Stimulated activated CD8-positive, alpha-beta memory T cell treated with anti-CD3 and anti-CD28 coated beads, Interleukin-2, amount 100 ng/mL, for 48 hours (primary cell): ENCODE measurements around the gene NTRK3.
A peak's percentile ranks its signal among the peaks of the same experiment; 100 is the strongest.

Experiments
- DNase-seq, 2 donors: peaks; one replicate each; pipeline ENCODE4 v3.0.0-alpha.2; 2020; ENCODE audit warnings: low read depth in 2 of 2

Gene NTRK3

DNA sequence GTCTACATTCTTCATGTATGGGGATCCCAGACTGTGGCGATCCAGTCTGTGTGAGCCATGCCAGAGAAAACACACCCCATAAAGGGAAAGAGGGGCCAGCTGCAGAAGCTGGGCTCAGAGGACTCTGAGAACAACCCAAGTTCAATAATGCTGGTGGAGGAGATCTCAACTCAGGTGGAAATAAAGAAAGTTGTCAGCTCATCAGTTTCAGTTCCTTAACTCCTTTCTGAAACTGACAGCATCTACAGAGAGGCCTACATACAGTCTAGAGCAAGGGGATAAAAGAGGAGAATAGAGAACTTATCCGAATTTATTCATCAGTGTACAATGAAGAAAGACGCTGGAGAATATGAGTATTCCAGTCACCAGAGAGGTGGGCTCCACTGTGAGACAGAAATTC is 77.0 kb downstream of the NTRK3 start:
- DNase-seq, result no peak

DNA sequence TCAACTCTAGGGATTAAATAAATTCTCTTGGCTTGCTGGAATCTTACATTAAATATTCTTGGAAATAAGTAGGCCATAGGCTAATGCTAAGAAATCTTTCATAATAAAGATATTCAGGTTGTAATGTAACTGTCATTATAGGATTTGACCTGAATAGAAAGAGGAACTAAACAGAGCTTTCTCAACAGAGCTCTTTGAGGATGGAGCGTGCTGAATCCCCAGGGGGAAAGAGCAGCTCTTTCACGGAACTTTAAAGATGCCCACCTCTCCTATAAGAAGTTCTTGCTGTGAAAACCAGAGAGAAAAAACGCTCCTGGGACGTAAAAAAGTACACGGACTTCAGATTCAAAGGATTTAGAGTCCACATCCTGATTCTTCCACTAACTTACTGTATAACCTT is 77.9 kb downstream of the NTRK3 start:
- DNase-seq, result no peak

DNA sequence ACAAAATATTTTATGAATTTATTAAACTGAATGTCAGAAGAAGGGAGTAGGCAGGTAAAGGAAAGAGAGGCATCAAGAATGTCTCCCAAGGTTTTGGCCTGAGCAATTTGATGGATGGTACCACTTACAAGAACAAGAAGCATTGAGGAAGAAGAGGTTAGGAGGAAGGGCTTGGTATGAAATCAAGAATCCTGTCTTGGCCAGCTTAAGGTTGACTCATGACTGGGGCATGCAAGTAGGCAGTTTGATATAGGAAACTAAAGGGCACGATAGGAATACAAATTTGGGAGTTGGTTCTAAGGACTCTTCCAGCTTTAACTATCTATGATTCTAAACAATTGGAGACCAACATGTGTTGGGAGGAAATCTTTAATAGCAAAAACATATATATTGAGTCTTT is 79.1 kb downstream of the NTRK3 start:
- DNase-seq, result no peak

DNA sequence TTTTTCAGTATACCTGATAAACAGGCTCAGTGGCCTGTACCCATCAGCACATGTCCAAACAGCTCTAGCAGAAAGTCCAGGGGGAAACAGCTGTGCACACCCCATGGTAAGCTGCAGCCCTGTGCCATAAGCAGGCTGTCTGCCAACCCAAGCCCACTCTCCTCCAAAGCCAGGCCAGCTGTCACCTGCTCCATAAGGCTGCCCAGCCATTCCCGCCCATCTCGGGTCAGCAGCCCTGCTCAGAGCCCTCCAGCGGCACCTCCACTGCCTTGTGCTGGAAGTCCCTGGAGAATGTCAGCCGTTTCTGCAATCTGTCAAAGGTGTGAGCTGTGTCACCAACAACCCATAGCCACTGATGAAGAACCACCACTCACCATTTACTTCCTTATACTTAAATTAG is 82.0 kb downstream of the NTRK3 start:
- DNase-seq, result no peak

DNA sequence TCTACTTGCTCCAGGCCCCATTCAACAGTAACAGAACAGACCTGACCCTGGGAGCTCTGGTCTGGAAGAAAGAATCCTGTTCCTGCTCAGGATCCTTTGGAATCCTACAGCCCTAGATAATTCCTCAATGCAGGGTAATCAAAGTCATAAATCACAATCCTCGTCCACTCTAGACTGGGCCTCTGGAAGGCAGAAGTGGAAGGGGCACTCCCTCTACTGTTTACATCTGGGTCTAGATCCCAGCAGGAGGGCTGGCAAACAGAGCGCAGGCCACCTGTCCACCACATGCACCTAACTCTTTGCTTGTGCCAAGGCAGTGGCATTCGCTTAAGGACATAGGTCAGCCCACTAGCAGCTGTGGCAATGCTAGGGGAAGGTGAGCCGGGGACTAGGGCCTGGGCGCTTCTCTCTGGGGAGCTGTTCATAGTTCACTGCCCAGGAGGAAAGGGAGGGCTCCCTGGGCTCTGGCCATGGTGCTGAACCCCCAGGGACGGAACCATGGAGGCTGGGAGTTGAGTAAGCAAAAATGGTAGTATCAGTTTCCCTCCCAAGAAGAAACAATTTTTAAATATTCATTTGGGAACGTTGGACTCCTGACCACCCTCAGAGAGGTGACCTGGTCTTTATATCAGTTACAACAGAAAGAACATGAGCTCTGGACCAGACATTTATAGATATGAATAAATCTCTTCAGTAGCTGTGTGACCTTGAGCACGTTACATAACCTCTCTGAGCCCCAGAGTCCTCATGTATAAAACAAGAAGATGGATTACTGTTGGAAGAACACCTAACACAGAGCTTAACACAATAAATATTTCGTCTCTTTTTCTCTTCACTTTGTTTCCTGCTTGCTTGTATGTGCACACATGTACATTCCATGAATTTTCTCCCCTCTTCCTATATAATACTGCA is 90.2 kb downstream of the NTRK3 start:
- no peak for DNase-seq

DNA sequence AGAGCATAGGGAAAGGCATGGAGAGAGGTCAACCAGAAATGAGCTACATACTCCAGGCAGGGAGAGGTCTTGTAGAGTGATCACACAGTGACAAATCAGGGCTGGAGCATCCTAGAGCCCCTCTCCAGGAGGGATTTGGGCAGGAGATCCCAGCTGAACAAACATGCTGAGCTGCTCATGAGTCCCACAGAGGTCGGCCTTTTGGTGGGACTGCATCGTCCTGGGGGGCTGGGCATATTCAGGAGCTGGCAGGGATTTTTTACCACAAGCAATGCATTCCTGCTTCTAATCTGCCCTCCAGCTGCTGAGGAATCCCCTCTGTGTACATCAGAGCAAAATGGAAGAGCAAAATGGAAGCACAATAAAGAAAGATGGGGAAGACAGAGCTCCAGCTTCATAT is 94.9 kb downstream of the NTRK3 start:
- no peak for DNase-seq

DNA sequence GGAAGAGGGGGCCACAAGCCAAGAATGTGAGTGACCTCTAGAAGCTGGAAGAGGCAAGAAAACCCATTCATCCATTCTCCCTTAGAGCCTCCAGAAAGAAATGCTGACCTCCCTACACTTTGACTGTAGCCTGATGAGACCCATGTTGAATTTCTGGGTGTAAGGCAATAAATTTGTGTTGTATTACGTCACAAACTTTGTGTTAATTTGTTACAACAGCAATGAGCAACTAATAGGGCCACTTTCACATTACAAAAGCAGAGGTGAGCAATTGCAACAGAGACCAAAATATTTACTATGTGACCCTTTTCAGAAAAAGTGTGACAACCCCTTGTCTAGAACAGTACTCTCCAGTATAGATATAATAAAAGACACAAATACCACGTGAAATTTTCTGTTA is 101.2 kb downstream of the NTRK3 start:
- DNase-seq, result no peak

DNA sequence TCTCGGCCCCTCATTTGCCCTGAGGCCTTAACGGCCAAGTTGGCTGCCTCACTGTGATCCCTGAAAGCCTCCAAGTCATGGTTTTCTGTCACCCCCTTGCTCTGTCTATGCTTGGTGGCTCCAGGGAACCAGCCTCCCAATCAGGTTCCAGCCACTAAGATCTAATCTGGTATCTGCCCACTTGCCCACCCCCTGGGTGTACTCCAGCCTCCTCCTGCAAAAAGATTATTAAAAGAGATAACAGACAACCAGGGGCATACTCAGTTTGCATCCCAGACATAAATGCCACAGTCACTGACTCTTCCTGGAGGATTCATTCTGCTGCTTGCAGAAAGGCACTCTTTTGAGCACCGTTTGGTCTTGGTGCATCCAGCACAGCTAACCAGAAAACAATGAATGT is 103.9 kb downstream of the NTRK3 start:
- DNase-seq, result no peak

DNA sequence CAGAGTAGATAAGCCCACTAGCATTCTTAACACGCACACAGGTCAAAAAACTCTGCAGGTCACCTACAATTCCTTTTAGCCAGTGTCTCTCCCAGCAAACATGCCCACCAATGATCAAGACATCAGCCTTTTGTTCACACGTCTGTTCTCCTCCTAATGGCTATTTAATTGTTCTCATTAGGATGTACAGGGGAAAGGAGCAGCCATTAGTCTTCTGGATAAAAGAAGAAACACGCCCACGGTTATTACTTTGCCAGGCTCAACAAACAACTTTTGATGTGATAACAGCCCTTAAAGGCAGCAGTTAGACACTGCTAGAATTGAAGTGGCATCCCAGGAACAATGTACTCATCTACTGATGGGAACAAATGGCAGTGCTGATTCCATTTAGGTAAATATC is 108.8 kb downstream of the NTRK3 start:
- DNase-seq, result no peak

DNA sequence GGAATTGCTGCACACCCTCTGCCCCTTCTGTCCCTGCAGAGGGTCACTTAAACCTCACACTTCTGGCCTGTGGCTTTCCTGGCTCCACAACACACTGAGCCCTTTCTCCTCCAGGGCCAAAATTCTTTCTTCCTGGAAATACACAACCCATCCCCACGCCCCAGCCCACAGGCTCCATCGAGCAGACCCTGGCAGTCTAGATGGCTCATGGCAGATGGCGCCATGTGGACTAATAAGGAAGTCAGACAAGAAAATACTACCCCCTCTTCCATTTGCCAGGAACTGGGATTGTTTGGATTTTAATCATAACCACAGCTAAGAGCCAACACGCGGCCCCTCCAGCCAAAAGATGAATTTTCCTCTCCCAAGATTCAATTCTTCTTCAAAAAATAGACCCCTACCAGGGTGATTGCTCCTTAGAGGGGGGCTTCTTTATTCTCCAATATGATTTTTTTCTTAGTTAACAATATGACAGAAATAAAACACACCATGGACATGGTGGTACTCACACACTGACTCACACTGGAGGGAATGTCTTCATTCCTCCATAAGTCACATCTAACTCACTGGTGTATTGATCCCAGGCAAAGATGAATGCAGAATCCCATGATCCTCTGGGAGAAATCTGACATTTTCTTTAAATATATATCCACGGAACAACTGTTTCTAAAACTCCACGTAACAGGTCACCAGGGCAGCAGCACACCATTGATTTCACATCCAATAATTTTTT is 111.5 kb downstream of the NTRK3 start:
- no peak for DNase-seq

DNA sequence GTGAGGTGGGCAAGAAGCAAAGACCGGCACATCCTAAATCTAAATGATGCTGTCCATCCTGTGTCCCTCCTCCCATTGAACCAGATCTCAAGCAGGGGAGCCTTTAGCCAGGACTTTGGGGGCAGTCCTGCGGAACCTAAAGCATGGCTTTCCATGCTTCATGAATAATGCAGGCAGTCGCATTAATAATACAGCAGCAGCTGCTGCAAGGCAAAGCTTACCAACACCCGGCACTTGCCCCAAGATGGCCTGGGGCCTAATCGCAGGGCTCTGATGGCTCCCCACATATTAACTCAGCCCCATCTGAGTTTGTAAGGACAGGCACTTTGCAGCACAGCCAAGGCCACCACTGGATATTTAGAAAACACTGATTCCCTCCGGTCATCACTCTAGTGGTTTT is 114.4 kb downstream of the NTRK3 start:
- DNase-seq, result no peak

DNA sequence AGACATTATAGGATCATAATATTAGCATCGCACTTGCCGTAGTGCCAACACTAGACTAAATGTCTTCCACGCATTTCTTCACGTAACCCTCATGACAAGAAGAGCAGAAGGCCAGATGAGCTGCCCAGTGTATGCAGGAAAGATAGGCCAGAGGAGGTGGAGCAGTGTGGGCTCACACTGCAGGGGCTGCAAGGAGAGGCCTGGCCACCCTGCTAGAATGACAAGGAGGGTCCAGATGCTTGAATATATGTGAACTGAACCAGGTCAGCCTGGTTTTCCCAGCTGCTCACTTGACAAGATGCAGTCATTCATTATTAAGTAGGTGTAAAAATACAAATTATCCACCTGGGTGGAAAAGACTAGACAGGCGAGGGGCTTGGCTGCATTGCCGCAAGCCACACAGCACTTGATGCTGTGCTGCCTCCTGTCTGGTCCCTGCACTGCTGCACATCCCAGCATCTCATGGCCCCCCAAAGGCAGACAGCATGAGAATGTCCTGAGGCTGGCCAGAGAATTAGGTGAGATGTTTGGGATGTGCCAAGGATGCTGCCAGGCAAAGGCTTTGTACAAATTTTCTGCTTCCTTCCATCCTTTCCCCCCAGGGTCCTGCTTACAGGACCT is 115.2 kb downstream of the NTRK3 start:
- DNase-seq, result no peak

DNA sequence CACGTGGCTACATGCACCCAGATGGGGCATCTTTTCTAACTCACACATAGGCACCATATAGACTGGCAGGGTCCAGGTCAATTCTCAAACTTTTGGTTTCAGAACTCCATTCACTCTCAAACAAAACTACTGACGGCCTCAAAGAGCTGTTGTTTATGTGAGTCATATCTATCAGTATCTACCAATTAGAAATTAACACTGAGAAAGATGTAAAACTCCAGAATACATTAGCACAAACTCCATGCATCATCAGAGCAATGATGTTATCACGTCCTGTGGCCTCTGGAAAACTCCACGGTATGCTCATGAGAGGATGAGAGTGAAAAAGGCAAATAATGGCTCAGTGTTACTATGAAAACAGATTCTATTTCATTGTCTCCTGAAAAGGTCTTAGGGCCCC is 116.1 kb downstream of the NTRK3 start:
- no peak for DNase-seq

DNA sequence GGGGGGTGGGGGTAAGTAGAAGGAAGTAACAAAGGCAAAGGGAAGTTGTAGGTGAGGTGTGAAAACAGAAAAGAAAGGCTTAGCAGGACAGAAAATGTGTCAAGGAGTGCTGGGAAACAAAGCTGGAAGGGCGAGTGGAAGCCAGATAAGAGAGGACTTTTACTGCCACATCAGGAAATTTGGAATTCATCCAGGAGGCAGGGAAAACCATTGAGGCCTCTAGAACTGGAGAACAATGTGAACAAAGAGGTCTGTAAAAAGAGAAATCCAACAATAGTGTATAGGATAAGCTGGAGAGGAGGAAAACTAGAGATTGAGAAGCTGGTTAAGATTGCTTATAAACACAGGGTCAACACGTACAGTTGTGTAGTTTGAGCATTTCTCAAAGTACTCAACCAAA is 116.6 kb downstream of the NTRK3 start:
- DNase-seq, result no peak

DNA sequence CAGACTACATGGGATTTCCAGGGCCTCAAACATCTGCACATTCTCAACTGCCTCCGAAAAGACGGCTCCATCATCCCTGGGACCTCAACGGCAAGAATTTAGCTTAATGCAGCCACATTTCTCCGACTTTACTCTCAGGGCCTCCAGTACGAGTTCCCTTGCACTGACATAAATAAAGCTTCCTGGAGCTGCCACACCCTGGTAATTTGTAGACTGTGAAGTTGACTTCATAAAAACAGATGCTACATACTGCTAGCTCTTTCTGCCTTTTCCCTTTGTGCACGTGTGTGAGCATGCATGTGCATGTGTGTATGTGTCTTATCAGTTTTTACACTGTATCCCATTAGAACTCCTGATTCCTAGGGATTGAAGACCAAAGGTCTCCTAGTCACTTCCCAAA is 122.7 kb downstream of the NTRK3 start:
- DNase-seq, result no peak

DNA sequence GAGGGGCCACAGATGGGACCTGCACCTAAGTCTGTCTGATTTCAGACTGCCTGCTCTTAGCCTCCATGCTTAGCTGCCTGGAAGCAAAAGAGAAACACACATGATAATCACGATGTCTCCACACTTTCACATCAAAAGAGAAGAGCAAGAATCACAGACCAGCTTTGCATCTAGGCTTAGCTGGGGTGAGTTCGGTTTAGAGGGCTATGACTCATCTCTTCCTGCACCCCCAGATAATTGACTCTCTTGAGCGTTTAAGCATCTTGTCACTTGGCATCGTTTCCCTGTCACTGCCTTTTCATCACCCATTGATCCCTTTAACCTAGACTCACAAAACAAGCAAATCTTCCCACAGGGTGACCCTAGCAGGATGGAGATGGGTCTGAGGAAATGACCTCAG is 124.0 kb downstream of the NTRK3 start:
- no peak for DNase-seq

DNA sequence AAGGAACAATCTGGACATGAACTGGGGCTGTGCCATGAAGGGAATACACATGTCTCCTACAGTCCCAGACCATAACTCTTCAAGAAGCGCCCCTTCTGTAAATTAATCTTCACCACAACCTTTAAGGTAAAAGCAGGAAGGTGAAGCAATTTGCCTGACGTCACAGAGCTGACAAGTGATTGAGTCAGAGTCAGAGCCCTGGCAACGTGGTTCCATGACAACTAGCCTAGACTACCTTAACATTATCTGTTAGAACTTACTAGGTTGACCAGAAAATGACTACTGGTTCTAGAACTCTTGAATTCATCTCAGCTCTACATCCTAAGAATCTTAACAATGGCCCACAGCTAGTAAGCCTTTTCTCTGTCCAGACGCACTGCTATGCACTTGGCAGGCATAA is 124.6 kb downstream of the NTRK3 start:
- peak in 1 of 2 donors; percentile 1 for DNase-seq

DNA sequence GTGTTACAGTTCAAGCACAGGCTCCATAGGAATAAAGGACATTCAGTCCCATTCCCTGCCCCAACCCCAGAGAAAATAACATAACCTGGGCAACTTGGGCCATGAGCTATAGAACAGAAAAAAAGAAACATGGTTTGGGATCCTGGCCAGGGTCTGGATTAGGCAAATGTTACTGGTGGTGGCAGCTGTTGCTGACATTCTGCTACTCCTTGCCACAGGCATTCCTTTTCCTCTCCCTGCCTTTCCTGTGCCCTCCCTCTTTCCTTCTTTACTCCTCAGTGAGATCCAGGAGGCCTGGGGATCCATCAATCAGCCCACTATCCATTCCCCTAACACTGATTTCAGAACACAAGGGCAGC is 129.1 kb downstream of the NTRK3 start:
- DNase-seq, result no peak

DNA sequence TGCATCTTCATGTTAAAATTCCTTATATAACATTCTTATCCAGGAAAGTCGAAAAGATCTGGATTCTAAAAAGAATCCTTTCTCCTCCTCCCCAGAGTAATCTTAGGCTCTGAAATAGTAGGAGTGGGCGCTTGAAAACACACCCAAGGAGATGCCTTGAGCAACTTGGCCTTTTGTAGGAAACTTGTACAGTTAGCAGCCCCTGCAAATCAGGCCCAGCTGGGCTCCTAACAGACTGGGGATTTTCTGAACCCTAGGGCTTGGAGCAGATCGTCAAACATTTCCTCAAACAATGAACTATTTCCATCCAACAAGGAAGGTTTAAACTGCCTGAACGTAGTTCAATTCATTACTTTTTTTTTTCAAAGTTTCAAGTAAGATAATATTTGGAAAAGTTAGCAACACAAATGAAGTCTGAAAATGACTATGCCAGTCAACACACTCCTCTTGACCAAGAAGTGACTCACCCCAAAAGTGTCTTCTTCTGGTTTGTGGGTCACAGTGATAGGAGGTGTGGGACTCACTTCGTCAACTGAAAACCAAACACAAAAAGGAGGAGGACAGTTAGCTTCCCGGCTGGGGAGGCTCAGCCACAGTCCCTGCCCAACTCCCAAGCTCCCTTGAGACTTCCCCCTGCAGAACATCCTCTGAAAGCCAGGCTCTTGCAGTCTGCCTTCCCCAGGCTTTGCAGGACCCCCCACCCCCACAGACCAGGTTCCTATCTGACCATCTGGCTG is 129.7 kb downstream of the NTRK3 start:
- DNase-seq, result no peak

DNA sequence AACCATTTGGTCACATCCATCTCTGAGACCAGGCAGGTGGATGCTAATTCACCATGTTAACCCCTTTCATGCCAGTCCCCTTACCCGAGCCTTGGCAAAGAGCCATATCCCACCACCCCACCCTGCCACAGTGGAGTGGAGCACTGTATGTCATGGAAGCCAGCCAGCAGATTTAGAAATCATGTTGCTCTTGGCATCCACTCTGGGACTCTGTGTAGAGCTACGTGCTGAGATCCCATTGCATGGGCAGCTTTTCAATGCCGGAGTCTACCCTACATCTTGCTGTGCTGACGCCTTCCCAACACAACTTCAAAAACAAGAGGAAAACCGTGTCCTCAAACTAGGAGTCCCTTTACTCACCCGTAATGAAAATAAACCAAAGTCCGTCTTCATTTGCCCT is 131.0 kb downstream of the NTRK3 start:
- no peak for DNase-seq

DNA sequence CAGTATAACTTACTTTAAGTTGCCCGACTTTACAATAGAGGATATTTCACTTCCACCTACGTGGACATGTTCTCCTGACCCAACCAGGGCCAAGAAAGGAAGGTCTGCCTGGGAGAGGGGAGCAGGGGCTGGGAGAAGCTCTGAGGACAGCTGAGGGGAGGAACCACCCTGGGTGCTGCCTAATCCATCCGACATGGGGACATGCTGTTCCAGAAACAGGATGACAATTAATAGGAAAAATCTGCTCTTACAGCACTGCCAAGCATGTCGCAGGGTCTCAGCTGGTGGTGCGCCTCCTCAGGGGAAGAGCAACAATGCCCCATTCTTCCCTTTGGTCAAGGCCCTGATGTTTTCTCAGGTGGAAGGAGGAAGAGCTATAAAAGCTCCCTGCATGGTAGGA is 132.3 kb downstream of the NTRK3 start:
- DNase-seq, result no peak

DNA sequence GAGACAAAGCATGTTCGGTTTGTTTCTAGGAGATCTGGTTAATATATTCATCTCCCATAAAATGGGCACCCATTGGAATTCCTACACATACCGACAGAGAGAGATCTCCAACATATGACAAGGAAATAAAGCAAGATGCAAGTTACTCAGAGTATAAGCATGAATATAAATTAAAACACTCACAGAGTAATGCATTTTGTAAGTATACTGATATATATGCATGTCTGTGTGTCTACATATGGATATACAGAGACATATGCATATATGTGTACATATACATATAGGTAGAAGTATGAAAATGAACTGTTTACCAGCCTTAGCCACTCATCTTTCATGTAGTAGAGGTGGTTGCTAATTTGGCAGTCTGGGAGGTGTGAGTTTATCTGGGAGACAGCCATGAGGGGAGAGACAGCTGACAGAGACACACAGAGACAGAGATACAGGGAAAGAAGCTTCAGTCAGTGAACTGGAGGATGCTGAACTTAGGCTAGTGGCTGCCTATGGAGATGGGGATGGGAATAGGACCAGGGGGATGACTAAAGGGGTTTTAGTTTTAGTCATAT is 134.5 kb downstream of the NTRK3 start:
- no peak for DNase-seq
